NCI-H748 (cell line): ENCODE data around the gene ALX3.

ENCODE experiments used
- DNase-seq: peaks from one replicate; lab custom pipeline; 2025; ENCODE audit not compliant: unreplicated experiment; lab: John Stamatoyannopoulos, UW

Gene ALX3

DNA sequence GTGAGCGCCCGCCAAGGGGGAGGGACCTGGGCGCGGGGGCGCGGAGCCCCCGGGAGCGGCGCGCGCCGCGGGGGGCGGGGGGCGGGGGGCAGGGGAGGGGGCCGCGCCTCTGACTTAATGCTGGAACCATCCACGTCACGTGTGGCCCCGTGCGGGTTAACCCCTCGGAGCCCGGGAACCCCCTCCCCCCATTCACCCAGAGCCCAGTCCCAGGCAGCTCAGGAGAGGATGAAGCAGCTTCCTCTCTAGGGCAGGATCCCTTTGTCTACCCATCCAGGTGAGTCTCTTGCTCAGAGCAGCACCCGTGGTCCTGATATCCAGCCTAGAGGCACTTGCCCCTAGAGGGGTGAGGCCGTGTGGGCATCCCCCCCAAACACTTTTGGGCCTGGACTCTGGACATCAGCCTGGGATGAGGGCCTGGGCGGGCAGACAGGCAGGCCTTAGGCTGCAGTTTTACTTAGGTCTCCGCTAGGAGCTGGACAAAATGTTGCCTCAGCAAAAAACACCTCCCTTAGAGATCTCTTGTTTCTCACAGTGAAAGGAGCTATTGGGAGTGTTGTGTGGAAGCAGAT lies at the start of gene ALX3:
Gene ALX3 (minus strand): TSS at position 2 of the 572 bp plus-strand sequence. CDS start 60 bp downstream, outside the sequence.
- peak; percentile 37 for DNase-seq

DNA sequence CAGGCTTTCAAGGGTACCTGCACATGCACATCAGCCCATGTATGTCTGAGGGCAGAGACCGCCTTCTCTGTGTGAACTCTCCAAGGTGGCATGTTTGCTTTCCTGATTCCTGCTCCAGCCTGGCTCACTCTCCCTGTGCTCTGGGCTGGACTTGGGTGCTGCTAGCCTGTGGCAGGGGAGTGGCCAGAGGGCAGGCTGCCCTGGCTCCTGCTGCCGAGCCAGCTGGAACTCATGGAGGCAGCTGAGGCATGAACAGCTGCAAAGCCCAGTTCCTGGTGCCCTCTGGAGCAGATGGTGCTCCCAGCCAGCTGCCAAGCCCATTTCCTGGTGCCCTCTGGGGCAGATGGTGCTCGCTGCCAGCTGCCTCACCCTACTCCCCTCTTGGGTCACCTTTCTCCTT lies 49.4 kb upstream of the ALX3 start:
- DNase-seq = peak; percentile 77

DNA sequence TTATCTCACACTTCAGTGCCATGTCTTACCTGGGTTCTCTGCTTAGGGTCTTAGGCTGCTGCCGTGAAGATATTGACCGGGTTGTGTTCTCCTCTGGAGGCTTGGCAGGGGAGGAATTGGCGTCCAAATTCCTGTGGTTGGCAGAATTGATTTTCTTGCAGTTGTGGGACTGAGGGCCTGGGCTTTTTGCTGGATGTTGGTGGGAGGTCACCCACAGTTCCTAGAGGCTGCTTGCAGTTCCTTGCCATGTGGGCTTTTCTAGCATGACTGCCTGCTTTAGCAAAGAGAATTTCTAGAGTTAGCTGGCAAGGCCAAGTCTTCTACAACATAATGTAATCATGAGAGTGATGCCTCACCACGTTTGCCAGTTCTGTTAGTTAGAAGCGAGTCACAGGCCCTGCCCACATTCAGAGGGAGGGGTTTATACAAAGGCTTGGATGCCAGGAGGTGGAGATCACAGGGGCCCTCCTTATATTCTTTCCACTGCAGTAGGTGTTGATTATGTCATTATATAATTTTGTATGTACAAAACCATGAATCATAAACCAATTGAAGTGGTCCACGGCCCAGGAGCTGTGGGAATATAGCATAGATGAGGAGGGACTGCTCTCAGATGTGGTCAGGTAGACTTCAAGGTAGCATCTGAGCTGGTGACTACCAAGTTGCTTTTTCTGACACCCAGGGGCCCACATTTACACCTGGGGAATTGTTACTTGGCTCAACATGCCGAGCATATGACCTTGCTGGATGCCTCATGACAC lies 48.3 kb upstream of the ALX3 start:
- DNase-seq = no peak

- DNase-seq = peak; percentile 89
These were observed 44.3 kb upstream of the ALX3 start for GRCh38 chr1:110114784-110115183.

GRCh38 chr1:110114173-110114572 lies 43.7 kb upstream of the ALX3 start:
- peak; percentile 45 for DNase-seq

DNA sequence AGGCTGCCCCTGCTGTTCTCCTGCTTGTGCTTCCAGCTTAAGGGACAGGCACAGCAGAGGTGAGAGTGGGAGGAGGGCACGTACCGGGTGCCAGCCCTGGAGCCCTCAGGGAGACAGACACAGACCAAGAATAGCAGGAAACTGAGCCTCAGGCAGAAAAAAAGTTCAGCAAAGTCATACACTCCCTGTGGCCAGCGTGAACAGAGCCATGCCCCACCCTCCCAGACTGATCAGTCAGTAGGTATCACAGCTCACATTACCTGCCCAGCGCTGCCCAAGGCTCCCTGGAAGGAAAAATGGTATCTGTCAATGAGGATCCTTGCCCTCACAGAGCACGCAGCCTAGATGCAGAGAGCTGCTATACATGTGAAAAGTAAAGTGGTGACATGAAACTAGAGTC lies 43.1 kb upstream of the ALX3 start:
- DNase-seq = no peak

DNA sequence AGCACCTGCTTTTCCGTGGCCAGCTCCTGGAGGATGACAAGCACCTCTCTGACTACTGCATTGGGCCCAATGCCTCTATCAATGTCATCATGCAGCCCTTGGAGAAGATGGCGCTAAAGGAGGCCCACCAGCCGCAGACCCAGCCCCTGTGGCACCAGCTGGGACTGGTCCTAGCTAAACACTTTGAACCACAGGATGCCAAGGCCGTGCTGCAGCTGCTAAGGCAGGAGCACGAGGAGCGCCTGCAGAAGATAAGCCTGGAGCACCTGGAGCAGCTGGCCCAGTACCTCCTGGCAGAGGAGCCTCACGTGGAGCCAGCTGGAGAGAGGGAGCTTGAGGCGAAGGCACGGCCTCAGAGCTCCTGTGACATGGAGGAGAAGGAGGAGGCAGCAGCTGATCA lies 42.2 kb upstream of the ALX3 start:
- peak; percentile 63 for DNase-seq

DNA sequence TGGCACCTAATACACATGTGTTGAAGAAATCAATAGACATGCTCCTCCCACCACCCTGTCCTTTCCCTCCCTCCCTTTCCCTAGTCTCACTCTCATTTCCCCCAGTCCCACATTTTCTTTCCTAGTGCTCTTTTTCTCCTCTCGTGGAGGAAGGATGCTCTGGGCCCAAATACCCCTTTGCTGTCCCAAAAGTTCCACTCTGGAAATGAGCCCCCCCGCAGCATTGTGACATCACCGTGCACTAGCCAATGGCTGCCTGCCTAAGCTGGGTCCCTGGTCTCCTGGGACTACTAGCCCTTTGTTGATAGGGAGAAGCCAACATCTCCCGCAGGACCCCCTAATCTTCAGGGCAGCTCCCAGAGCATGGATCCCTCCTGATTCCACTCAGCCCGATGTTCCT lies 41.7 kb upstream of the ALX3 start, which contains the start of gene UBL4B:
Gene UBL4B (plus strand): TSS at position 301 of the 400 bp plus-strand sequence. CDS start 92 bp downstream, at position 393.
- no peak for DNase-seq

DNA sequence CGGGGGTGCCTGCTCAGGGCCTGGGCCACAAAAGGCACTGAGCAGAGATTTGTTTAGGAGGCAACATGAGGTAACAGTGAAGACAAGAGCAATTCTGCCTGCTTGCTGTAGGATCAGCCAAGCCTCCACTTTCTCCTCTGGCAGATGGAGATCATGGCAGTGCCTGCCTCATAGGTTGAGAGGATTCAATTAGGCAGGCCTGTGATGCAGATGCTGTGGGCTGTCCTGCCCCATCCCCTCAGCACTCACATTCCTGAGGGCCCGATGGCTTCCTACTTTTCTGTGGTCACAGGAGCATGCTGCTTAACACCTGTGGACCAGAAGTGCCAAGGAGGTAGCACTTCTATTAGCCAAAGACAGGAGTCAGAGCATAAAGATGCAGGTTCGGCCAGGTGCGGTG lies 40.6 kb upstream of the ALX3 start:
- DNase-seq = no peak

- DNase-seq = peak; percentile 28
These were observed 37.5 kb upstream of the ALX3 start for GRCh38 chr1:110107867-110108469.

DNA sequence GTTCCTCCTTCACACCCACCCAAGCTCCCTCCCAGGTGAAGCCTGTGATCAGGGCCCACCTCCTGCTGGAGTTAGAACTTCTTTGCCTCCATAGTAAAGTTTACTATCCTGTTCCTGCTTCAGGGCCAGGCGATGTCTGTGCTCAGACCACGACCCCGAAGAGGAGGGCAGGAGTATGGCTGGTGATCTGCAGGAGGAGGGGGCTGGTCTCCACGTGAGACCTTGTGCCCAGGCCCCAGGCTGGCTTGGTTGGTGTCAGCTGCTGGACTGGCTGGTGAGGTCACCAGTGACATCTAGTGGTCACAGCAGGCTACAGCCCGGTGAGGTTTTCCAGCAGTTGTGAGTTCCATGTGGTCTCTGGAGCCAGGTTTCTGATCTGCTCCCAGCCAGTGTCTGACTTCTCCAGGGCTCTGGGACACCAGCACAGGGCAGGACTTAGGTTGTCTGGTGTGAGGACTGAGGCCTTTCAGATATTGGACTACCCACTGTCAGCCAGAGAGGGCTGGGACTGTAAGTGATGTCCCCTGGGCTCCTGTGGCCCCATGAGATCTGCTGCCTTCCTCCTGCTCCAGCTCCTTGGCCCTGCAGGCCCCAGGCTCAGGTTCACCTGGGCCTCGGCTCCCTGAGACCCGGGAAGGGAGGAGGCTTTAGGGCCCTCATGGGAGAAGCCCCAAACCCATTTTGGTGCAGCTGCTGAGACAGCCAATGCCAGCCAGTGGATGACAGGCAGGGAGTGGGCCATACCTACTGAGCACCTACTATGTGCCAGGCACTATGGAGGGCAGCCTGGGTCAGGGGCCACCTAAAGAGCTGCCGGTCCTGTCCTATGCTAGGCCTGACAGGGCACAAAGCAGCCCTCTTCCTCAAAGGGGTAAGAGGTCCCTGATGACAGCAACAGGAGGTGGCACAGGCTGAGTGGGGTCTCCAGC lies 35.8 kb upstream of the ALX3 start:
- DNase-seq = peak; percentile 73

DNA sequence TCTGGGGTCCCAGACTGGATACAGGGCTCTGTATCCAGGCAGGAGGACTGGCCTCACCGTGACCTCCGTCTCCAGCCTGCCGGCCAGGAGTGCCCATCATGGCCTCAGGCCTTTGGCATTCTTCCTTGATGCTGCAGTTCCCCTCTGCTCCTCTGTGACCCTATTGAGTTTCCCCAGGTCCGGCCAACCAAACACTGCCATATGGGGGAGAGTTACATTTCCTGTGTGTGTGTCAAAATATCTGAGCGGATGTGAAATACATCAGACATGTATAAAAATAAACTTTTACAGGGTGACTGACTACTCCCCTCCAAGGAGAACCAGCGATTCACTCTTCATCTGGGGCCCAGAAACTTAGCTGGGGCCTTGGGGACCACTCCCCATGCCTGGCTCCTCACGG lies 31.6 kb upstream of the ALX3 start:
- DNase-seq = no peak

- DNase-seq = no peak
These were observed 29.9 kb upstream of the ALX3 start for GRCh38 chr1:110100335-110100734.

DNA sequence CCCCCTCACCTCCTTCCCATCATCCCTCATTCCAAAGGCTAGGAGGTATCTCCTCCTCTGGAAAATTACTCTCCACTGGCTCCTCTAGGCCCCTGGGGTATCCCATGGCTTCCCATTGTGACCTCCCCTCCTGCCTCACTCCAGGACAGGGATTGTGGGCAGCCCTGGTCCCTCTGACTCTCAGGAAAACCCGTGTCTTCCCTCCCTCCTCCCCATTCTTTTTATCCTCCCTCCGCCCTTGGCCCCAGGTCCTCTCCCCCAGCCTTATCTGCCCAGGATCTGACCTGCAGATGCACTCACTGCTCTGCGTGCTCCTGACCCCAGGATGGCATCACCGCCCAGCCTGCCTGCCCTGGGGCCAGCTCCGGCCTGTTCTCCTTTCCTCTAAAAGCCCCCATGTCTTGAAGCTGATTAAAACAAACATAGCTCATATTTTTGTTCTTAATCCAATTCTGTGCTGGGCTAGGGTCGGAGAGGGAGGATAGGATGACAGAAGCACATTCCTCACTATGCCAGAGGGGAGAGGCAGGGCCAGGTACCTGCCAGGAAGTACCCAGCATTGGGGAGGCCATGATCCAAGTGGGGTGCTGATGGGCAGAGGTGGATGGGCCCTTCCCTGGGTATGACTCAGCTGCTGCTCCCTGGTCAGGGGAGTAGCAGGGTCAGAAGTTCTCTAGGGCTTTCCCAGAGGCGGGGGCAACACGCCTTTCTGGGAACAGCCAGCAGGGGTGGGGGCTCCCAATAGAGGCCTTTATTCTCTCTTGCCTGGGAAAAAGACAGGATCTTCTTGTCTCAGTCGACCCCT lies 28.0 kb upstream of the ALX3 start:
- DNase-seq = no peak

DNA sequence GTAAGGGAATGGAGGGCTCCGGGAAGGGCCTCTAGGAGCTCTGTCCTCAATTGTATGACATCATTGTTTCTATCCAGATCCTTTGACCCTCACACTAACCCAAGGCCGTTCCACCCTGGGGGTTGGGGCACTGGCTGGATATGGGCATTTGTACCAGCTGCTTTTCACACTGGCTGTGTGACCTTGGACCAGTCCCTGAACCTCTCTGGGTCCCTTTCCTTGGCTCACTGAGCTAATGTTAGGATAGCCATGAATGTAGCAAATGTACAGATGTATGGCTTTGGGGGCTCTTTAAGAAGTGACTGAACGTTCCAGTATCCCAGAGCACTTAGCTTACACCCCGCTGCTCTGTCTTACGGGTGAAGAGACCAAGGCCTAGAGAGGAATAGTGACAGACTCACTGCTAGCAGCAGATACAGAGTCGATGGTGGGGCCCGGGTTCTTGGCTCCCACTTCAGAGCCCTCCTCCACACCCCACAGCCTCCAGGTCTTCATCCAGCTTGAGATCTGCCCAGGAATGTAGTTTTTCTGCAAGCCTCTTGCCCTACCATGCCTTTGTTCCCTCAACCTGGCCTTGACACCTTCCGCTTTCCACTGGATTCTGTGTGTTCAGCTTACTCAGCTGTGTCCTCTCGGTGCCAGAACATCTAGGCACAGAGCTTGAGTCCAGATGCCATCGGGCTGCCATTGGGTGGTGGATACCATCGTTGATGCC lies 27.2 kb upstream of the ALX3 start:
- DNase-seq = no peak

GRCh38 chr1:110094931-110095654 lies 24.6 kb upstream of the ALX3 start:
- no peak for DNase-seq

DNA sequence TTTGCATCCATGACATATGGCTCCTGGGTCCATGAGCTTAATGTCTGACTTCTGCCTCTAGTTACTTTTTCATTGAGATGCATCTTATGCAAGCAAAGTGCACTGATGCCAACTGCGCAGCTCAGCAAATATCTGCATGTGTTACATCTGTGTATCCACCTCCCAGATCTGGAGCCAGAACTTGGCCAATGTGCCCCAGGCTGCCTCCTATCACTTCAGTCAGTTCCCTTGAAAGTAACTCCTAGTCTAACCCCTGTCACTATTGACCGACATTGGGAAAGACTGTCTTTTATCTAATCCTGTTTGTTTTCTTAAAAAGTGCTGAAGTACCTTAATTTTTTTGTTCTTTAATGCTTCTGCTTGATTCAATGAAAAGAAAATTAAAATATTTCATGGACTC lies 22.5 kb upstream of the ALX3 start:
- DNase-seq = no peak

GRCh38 chr1:110091791-110092190 lies 21.3 kb upstream of the ALX3 start:
- DNase-seq = no peak

- DNase-seq = no peak
These were observed 20.9 kb upstream of the ALX3 start for GRCh38 chr1:110091381-110091780.
